22Rv1 (cell line): ENCODE data around the gene IZUMO4.

Experiments
- CTCF ChIP-seq: fragments of 450-650 bp; IDR thresholded peaks from 2 replicates; pipeline ENCODE4 v1.5.1; 2017; ENCODE audit warnings: mild to moderate bottlenecking
- ZFX ChIP-seq: fragments of 450-650 bp; IDR thresholded peaks from 2 replicates; pipeline ENCODE4 v1.6.1; 2017; ENCODE audit warnings: antibody characterized with exemption, borderline replicate concordance

GRCh38 chr19:2061495-2062388, 35.0 kb upstream of the IZUMO4 start:
- TF ChIP-seq CTCF (no peak), ZFX (no peak)
